ENCODE measurements around the gene LAMC3. TPM values are rescaled to one million over a fixed set of nuclear protein-coding genes. Genes with fewer than 3 reads are reported as not detected.

LAMC3 gene
- polyA plus RNA-seq, 1 donor from 2014 or later: 0.04 TPM

- H3K9me3 ChIP-seq (ENCODE audit: low read length): no peaks in the 10 kb centered on the region
- H3F3A ChIP-seq (ENCODE audit: insufficient read depth, low read length, poor library complexity, severe bottlenecking): no peaks in the 10 kb centered on the region
- no peaks in the 10 kb centered on the region for H3K36me3 ChIP-seq (ENCODE audit: insufficient read depth, low read length)
- no peak overlapping the region for H3K4me2 ChIP-seq (ENCODE audit: low read length)
- no peak overlapping the region for H3K27ac ChIP-seq (ENCODE audit: low read length)
- H3K9ac ChIP-seq (ENCODE audit: low read length): no peak overlapping the region
- no peaks in the 10 kb centered on the region for H3K27me3 ChIP-seq (ENCODE audit: insufficient read depth, low read depth, low read length)
- H3K9me2 ChIP-seq (ENCODE audit: insufficient read depth, low read length): no peaks in the 10 kb centered on the region
- H4K20me1 ChIP-seq (ENCODE audit: insufficient read depth): no peaks in the 10 kb centered on the region
- H3K79me2 ChIP-seq (replicated peaks; ENCODE audit: insufficient read depth, low read length): no peaks in the 10 kb centered on the region
- H3K4me3 ChIP-seq (ENCODE audit: low read length): no peak overlapping the region
- H2AFZ ChIP-seq (ENCODE audit: low read depth, low read length): no peak overlapping the region
- TF ChIP-seq CTCF (IDR thresholded peaks at IDR 0.05; ENCODE audit: poor library complexity, severe bottlenecking) (no peak), EZH2 (IDR thresholded peaks at IDR 0.05; ENCODE audit: borderline replicate concordance, insufficient read depth, low read length, poor library complexity, severe bottlenecking) (no peak), RAD21 (conservative IDR thresholded peaks at IDR 0.05) (no peak), MXI1 (conservative IDR thresholded peaks at IDR 0.05; ENCODE audit: poor library complexity, severe bottlenecking) (no peak), REST (IDR thresholded peaks at IDR 0.05; ENCODE audit: borderline replicate concordance) (no peak), POLR2AphosphoS5 (IDR thresholded peaks at IDR 0.05) (no peak), EP300 (conservative IDR thresholded peaks at IDR 0.05; ENCODE audit: poor library complexity, severe bottlenecking) (no peak)
These were observed 71.6 kb downstream of the LAMC3 start for GRCh38 chr9:131080589-131080988.

- Histone ChIP-seq H3K27ac (ENCODE audit: low read length) (no peak overlapping the region), H3K9me2 (ENCODE audit: insufficient read depth, low read length) (no peaks in the 10 kb centered on the region), H3K9me3 (ENCODE audit: low read length) (no peaks in the 10 kb centered on the region), H3K27me3 (ENCODE audit: insufficient read depth, low read depth, low read length) (no peaks in the 10 kb centered on the region), H3K36me3 (ENCODE audit: insufficient read depth, low read length) (no peaks in the 10 kb centered on the region), H3K79me2 (replicated peaks; ENCODE audit: insufficient read depth, low read length) (no peaks in the 10 kb centered on the region), H3K4me3 (ENCODE audit: low read length) (no peak overlapping the region), H4K20me1 (ENCODE audit: insufficient read depth) (no peaks in the 10 kb centered on the region), H3K4me2 (ENCODE audit: low read length) (no peak overlapping the region), H2AFZ (ENCODE audit: low read depth, low read length) (no peak overlapping the region), H3F3A (ENCODE audit: insufficient read depth, low read length, poor library complexity, severe bottlenecking) (no peaks in the 10 kb centered on the region), H3K9ac (ENCODE audit: low read length) (no peak overlapping the region)
- TF ChIP-seq MXI1 (conservative IDR thresholded peaks at IDR 0.05; ENCODE audit: poor library complexity, severe bottlenecking) (no peak), EP300 (conservative IDR thresholded peaks at IDR 0.05; ENCODE audit: poor library complexity, severe bottlenecking) (no peak), POLR2AphosphoS5 (IDR thresholded peaks at IDR 0.05) (no peak), TAF1 (IDR thresholded peaks at IDR 0.05; ENCODE audit: low read depth) (no peak), SMC3 (conservative IDR thresholded peaks at IDR 0.05; ENCODE audit: poor library complexity) (no peak), CTCF (IDR thresholded peaks at IDR 0.05; ENCODE audit: poor library complexity, severe bottlenecking) (no peak), REST (IDR thresholded peaks at IDR 0.05; ENCODE audit: borderline replicate concordance) (no peak), EZH2 (IDR thresholded peaks at IDR 0.05; ENCODE audit: borderline replicate concordance, insufficient read depth, low read length, poor library complexity, severe bottlenecking) (no peak)
These were observed 72.9 kb downstream of the LAMC3 start for GRCh38 chr9:131081868-131082267.

All from neural cell (in vitro differentiated cells).